HepG2 (cell line): ENCODE measurements around the gene AKT2. TPM values are rescaled to one million over a fixed set of nuclear protein-coding genes. Genes with fewer than 3 reads are reported as not detected.

Experiments
- ATAC-seq: fragments of 200-7000 bp; cut with Tn5 transposase; 3 replicates; pipeline ENCODE4 v1.9.1; 2020; ENCODE audit warnings: mild to moderate bottlenecking, moderate library complexity
- BruUV-seq: library from RNA; stranded (reverse); fragments of 400-500 nt; replicated peaks from 2 replicates; lab custom pipeline; 2021; lab: Mats Ljungman, UMichigan
- CTCF ChIA-PET: fragments of 300-600 bp; formaldehyde crosslinking; extraction: SDS; loops from one replicate; lab custom pipeline; 2021; ENCODE audit warnings: low total read pairs, inconsistent platforms, low intra/inter-chr PET ratio; lab: Yijun Ruan, JAX
- POLR2A ChIA-PET: fragments of 350-600 bp; sonication (Branson Sonifier 250); formaldehyde crosslinking; loops from one replicate; lab custom pipeline; 2020; ENCODE audit warnings: antibody characterized with exemption, inconsistent platforms; lab: Yijun Ruan, JAX
- DNase-seq: peaks from one replicate; pipeline ENCODE4 v3.0.0-alpha.2; 2015; ENCODE audit warnings: low spot score
- FAIRE-seq: peaks from 3 replicates; lab custom pipeline; 2011; peaks lifted over from hg19 to GRCh38; lab: Jason Lieb, UNC
- H2AFZ ChIP-seq: one replicate; pipeline ENCODE4 v1.6.1; 2011; ENCODE audit warnings: low read length, inconsistent platforms
- H3K27ac ChIP-seq: fragments of 300-600 bp; 3 replicates; pipeline ENCODE4 v1.8.0; 2011; ENCODE audit warnings: mixed run types, mild to moderate bottlenecking, mixed read lengths, low read length, inconsistent platforms; ENCODE audit not compliant: insufficient read depth; ENCODE audit errors: extremely low read length
- H3K27me3 ChIP-seq, 2 experiments: fragments of 200-600 bp in 1 of 2; 2 replicates in 1 of 2; 3 replicates in 1 of 2; pipeline versions ENCODE4 v1.6.0 to v1.8.0; 2011; ENCODE audit warnings: low read length in 2 of 2, mild to moderate bottlenecking in 2 of 2, moderate library complexity in 2 of 2, inconsistent platforms in 1 of 2; ENCODE audit not compliant: insufficient read depth in 2 of 2, control insufficient read depth in 1 of 2
- H3K36me3 ChIP-seq, 2 experiments: fragments of 200-600 bp in 1 of 2; replicated peaks in 1 of 2; 2 replicates in 1 of 2; 3 replicates in 1 of 2; pipeline versions ENCODE4 v1.5.1 to v1.8.0; 2011; ENCODE audit warnings: low read length in 2 of 2, inconsistent platforms in 1 of 2; ENCODE audit not compliant: insufficient read depth in 2 of 2, control insufficient read depth in 1 of 2
- H3K4me1 ChIP-seq: 2 replicates; pipeline ENCODE4 v1.5.1; 2012; ENCODE audit warnings: low read length, inconsistent platforms; ENCODE audit not compliant: insufficient read depth
- H3K4me2 ChIP-seq: 2 replicates; pipeline ENCODE4 v1.6.0; 2011; ENCODE audit warnings: low read depth, low read length, inconsistent platforms
- H3K4me3 ChIP-seq, 3 experiments: fragments of 200-600 bp in 1 of 3; sonication (generic), shearing (Covaris generic) in 1 of 3; replicated peaks in 1 of 3; 2 replicates each; pipeline ENCODE4 v1.5.1; 2011 to 2016; ENCODE audit warnings: low read length in 3 of 3, inconsistent platforms in 2 of 3, low read depth in 2 of 3, mild to moderate bottlenecking in 2 of 3, control low read depth in 1 of 3, mixed read lengths in 1 of 3; ENCODE audit not compliant: insufficient read depth in 1 of 3
- H3K79me2 ChIP-seq: one replicate; pipeline ENCODE4 v1.6.1; 2011; ENCODE audit warnings: low read length, inconsistent platforms; ENCODE audit not compliant: insufficient read depth
- H3K9ac ChIP-seq: 2 replicates; pipeline ENCODE4 v1.6.0; 2011; ENCODE audit warnings: mild to moderate bottlenecking, low read depth, low read length, inconsistent platforms; ENCODE audit not compliant: insufficient read depth
- H3K9me3 ChIP-seq: 2 replicates; pipeline ENCODE4 v1.5.1; 2012; ENCODE audit warnings: mild to moderate bottlenecking, low read length
- H4K20me1 ChIP-seq: 2 replicates; pipeline ENCODE4 v1.6.0; 2011; ENCODE audit warnings: inconsistent platforms, mild to moderate bottlenecking, low read length, moderate library complexity; ENCODE audit not compliant: insufficient read depth
- HDAC6 ChIP-seq: fragments of 200-600 bp; sonication (generic); IDR thresholded peaks from 2 replicates; pipeline ENCODE4 v1.7.0; 2017; ENCODE audit warnings: mild to moderate bottlenecking, antibody characterized with exemption, low read length, low read depth
- ZIK1 ChIP-seq: sonication (generic); formaldehyde crosslinking; IDR thresholded peaks from 2 replicates; pipeline ENCODE4 v1.5.0; 2020; ENCODE audit warnings: mild to moderate bottlenecking, low read depth, missing genetic modification reagents, borderline replicate concordance
- ZNF121 ChIP-seq: sonication (generic); formaldehyde crosslinking; IDR thresholded peaks from 2 replicates; pipeline ENCODE4 v1.5.0; 2020; ENCODE audit warnings: mild to moderate bottlenecking, missing genetic modification reagents
- ZNF580 ChIP-seq: IDR thresholded peaks from 2 replicates; pipeline ENCODE4 v1.6.1; 2016; ENCODE audit warnings: low read depth, borderline replicate concordance
- WGBS: methylation state at CpG from one replicate; pipeline ENCODE4 v1.1.6; 2017; ENCODE audit warnings: low lambda C conversion rate; 5-methylcytosine and 5-hydroxymethylcytosine counted together
- in situ Hi-C: cut with HindIII; loops from 2 replicates; pipeline ENCODE4 v1.10.0; 2017; ENCODE audit warnings: low pct_unique_long_range_greater_than_20kb; ENCODE audit not compliant: extremely low pct_ligation_motif_present
- intact Hi-C: fragments of 100-400 bp; cut with micrococcal nuclease; formaldehyde crosslinking; loops from one replicate; pipeline ENCODE4 v1.10.0; 2022; ENCODE audit not compliant: unreplicated experiment
- microRNA counts: library from miRNA; unstranded; fragments of <30 nt; microRNA quantifications from one replicate; lab custom pipeline; 2015
- microRNA-seq: library from miRNA; unstranded; fragments of <30 nt; microRNA quantifications from one replicate; pipeline ENCODE4, GENCODE V29; 2020
- polyA plus RNA-seq, 8 experiments: library from polyadenylated mRNA; depleted of rRNA in 3 of 8; stranded (reverse) in 7 of 8; unstranded in 1 of 8; fragments of >200 nt; fragmentation: Illumina TruSeq in 4 of 8; extraction: Trizol in 4 of 8; gene quantifications; 2 replicates each; pipeline versions ENCODE4 v1.2.1 to v1.2.3, GENCODE V29; 2011 to 2016; ENCODE audit warnings: low read depth in 4 of 8, missing spikeins in 1 of 8, mixed read lengths in 1 of 8; ENCODE audit not compliant: insufficient read depth in 1 of 8
- small RNA-seq, 3 experiments: library from RNA; depleted of rRNA; stranded (forward); fragments of <200 nt; gene quantifications; one replicate each; pipeline ENCODE3, GENCODE V24; 2012; ENCODE audit warnings: low read depth in 2 of 3, low replicate concordance in 1 of 3; ENCODE audit not compliant: insufficient read length in 3 of 3, insufficient read depth in 2 of 3
- total RNA-seq, 5 experiments: library from RNA; depleted of rRNA; stranded (reverse); fragments of >200 nt; fragmentation: Illumina TruSeq; extraction: Trizol; gene quantifications; 2 replicates each; pipeline ENCODE4 v1.2.3, GENCODE V29; 2016; ENCODE audit warnings: low read depth in 1 of 5
- TF ChIP-seq, protein P1 (sequence below): sonication (generic); formaldehyde crosslinking; IDR thresholded peaks from 2 replicates; pipeline ENCODE4 v1.5.0; 2020; ENCODE audit warnings: mild to moderate bottlenecking, missing genetic modification reagents

Gene AKT2
- total and polyA plus RNA-seq, 2 of the 13 experiments (the other 11 are each of a cell fraction or from before 2014, with no cell fraction given): 82.1 to 173 TPM

DNA sequence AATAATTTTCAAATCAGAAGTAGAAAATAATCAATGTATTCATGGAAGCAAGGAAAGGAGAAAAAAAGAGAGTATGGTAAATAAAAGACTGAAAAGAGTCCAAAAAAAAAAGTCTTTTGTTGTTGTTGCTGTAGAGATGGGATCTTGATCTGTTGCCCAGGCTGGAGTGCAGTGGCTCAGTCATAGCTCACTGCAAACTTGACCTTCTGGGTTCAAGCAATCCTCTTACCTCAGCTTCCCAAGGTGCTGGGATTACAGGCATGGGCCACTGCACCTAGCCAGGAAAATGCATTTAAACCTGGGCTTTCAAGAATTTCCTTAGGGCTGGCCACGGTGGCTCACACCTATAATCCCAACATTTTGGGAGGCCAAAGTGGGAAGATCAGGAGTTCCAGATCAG is 100.9 kb downstream of the AKT2 start:
- Histone ChIP-seq H3K36me3 (no peaks in the 10 kb centered on the region), H3K4me3 (no peak overlapping the region), H3K79me2 (no peaks in the 10 kb centered on the region), H3K4me1 (0 out of 2 replicates have a peak, but pooled peaks cover 9% of the 10 kb centered on the region), H3K9ac (no peak overlapping the region), H3K4me2 (no peak overlapping the region), H2AFZ (no peak overlapping the region), H3K27me3 (peaks cover 0 to 13% of the 10 kb centered on the region in 2 experiments; a peak in 3 of 5 replicates), H3K9me3 (no peaks in the 10 kb centered on the region), H4K20me1 (no peaks in the 10 kb centered on the region), H3K27ac (no peak overlapping the region)
- TF ChIP-seq ZIK1 (no peak), ZNF580 (no peak), ZNF121 (CRISPR knock-in tag) (peak; percentile 40; the same call in 1 of the 2 replicates), HDAC6 (no peak)
- TF ChIP-seq, protein P1, sequence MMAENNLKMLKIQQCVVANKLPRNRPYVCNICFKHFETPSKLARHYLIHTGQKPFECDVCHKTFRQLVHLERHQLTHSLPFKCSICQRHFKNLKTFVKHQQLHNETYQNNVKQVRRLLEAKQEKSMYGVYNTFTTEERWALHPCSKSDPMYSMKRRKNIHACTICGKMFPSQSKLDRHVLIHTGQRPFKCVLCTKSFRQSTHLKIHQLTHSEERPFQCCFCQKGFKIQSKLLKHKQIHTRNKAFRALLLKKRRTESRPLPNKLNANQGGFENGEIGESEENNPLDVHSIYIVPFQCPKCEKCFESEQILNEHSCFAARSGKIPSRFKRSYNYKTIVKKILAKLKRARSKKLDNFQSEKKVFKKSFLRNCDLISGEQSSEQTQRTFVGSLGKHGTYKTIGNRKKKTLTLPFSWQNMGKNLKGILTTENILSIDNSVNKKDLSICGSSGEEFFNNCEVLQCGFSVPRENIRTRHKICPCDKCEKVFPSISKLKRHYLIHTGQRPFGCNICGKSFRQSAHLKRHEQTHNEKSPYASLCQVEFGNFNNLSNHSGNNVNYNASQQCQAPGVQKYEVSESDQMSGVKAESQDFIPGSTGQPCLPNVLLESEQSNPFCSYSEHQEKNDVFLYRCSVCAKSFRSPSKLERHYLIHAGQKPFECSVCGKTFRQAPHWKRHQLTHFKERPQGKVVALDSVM (CRISPR knock-in tag): no peak
- no peak for ATAC-seq
- intact Hi-C loops (no loop called here), in situ Hi-C loops (no loop called here)
- no peak for DNase-seq
- 43% methylated on average over 1 of the region's 1 CpG for WGBS
- no TSS peak for BruUV-seq
- CTCF ChIA-PET: no interaction called here
- POLR2A ChIA-PET: no interaction called here
- no peak for FAIRE-seq

MicroRNAs within 50 kb of the gene (microRNA counts, 767-probe panel; counts per million panel counts)
- microRNA hsa-miR-641 (lab: Ali Mortazavi, UCI): not detected

Small RNA genes lying within 50 kb of the gene (microRNA-seq; reads per million reads assigned to microRNA genes)
- 33.5 reads per million, percentile 63 among the genes with 10 or more reads in this experiment for gene MIR641

Small RNA genes lying within 50 kb of the gene (small RNA-seq; reads per million reads assigned to genes)
- gene MIR641 (0 to 21.3 (median 7.5) reads per million in 3 experiments), gene RNU6-945P (0 reads per million in 3 experiments)

Other genes with a start within 250 kb of the AKT2 start
- 21.9 and 25.0 TPM in 2 replicates for gene ZNF780B, start 229.1 kb downstream of the AKT2 start, total RNA-seq (2016; rRNA removed; fragmentation: Illumina TruSeq; extraction: Trizol)
- gene ZNF780B, start 229.1 kb downstream of the AKT2 start, polyA plus RNA-seq (2011; rRNA removed): 6.5 and 6.6 TPM in 2 replicates
- gene ZNF780A, start 194.4 kb downstream of the AKT2 start, total RNA-seq (2016; rRNA removed; fragmentation: Illumina TruSeq; extraction: Trizol): 22.7 and 22.9 TPM in 2 replicates
- gene ZNF780A, start 194.4 kb downstream of the AKT2 start, polyA plus RNA-seq (2011; rRNA removed): 12.4 and 13.5 TPM in 2 replicates
- gene MAP3K10, start 93.9 kb downstream of the AKT2 start, total RNA-seq (2016; rRNA removed; fragmentation: Illumina TruSeq; extraction: Trizol): 1.9 and 3.4 TPM in 2 replicates
- gene MAP3K10, start 93.9 kb downstream of the AKT2 start, polyA plus RNA-seq (2011; rRNA removed): 5.0 and 6.7 TPM in 2 replicates
- gene TTC9B, start 67.0 kb downstream of the AKT2 start, total RNA-seq (2016; rRNA removed; fragmentation: Illumina TruSeq; extraction: Trizol): not detected in 2 replicates
- not detected in 2 replicates for gene TTC9B, start 67.0 kb downstream of the AKT2 start, polyA plus RNA-seq (2011; rRNA removed)
- gene CCNP, start 58.7 kb downstream of the AKT2 start, total RNA-seq (2016; rRNA removed; fragmentation: Illumina TruSeq; extraction: Trizol): 0.66 and 1.1 TPM in 2 replicates
- 1.8 and 2.8 TPM in 2 replicates for gene CCNP, start 58.7 kb downstream of the AKT2 start, polyA plus RNA-seq (2011; rRNA removed)
- gene C19orf47, start 63.1 kb upstream of the AKT2 start, total RNA-seq (2016; rRNA removed; fragmentation: Illumina TruSeq; extraction: Trizol): 6.8 and 8.1 TPM in 2 replicates
- 10.6 and 11.1 TPM in 2 replicates for gene C19orf47, start 63.1 kb upstream of the AKT2 start, polyA plus RNA-seq (2011; rRNA removed)
- gene PLD3, start 63.4 kb upstream of the AKT2 start, total RNA-seq (2016; rRNA removed; fragmentation: Illumina TruSeq; extraction: Trizol): 26.8 and 45.7 TPM in 2 replicates
- gene PLD3, start 63.4 kb upstream of the AKT2 start, polyA plus RNA-seq (2011; rRNA removed): 164 and 203 TPM in 2 replicates
- gene HIPK4, start 104.8 kb upstream of the AKT2 start, total RNA-seq (2016; rRNA removed; fragmentation: Illumina TruSeq; extraction: Trizol): not detected in 2 replicates
- 0.03 TPM in 1 of 2 replicates, not detected in the other for gene HIPK4, start 104.8 kb upstream of the AKT2 start, polyA plus RNA-seq (2011; rRNA removed)
- 0.46 and 0.66 TPM in 2 replicates for gene PRX, start 128.0 kb upstream of the AKT2 start, total RNA-seq (2016; rRNA removed; fragmentation: Illumina TruSeq; extraction: Trizol)
- 0.66 and 0.99 TPM in 2 replicates for gene PRX, start 128.0 kb upstream of the AKT2 start, polyA plus RNA-seq (2011; rRNA removed)
- gene SERTAD1, start 140.6 kb upstream of the AKT2 start, total RNA-seq (2016; rRNA removed; fragmentation: Illumina TruSeq; extraction: Trizol): 4.3 and 4.7 TPM in 2 replicates
- gene SERTAD1, start 140.6 kb upstream of the AKT2 start, polyA plus RNA-seq (2011; rRNA removed): 4.5 and 5.0 TPM in 2 replicates
- gene SERTAD3, start 159.0 kb upstream of the AKT2 start, total RNA-seq (2016; rRNA removed; fragmentation: Illumina TruSeq; extraction: Trizol): 16.9 and 17.8 TPM in 2 replicates
- 9.5 and 9.6 TPM in 2 replicates for gene SERTAD3, start 159.0 kb upstream of the AKT2 start, polyA plus RNA-seq (2011; rRNA removed)
- gene BLVRB, start 180.4 kb upstream of the AKT2 start, total RNA-seq (2016; rRNA removed; fragmentation: Illumina TruSeq; extraction: Trizol): 25.9 and 32.7 TPM in 2 replicates
- 51.4 and 75.9 TPM in 2 replicates for gene BLVRB, start 180.4 kb upstream of the AKT2 start, polyA plus RNA-seq (2011; rRNA removed)
- gene SPTBN4, start 181.7 kb upstream of the AKT2 start, total RNA-seq (2016; rRNA removed; fragmentation: Illumina TruSeq; extraction: Trizol): 0.11 TPM in 1 of 2 replicates, not detected in the other
- 0.08 and 0.11 TPM in 2 replicates for gene SPTBN4, start 181.7 kb upstream of the AKT2 start, polyA plus RNA-seq (2011; rRNA removed)